ENCODE data around the gene DOCK1.

Gene DOCK1

GRCh38 chr10:127196282-127197153 is 291.3 kb downstream of the DOCK1 start, which contains the start of gene INSYN2A:
TSS of gene INSYN2A (minus strand) at chr10:127196591. CDS start at chr10:127176395, 20,196 bp downstream.
- in situ Hi-C loops (cut with MboI; ENCODE audit: low sequenced_read_pairs), result no loop called here

- in situ Hi-C loops (cut with MboI; ENCODE audit: low sequenced_read_pairs), result no loop called here
Measured at GRCh38 chr10:127197154-127197432, 291.9 kb downstream of the DOCK1 start.

- in situ Hi-C loops (cut with MboI; ENCODE audit: low sequenced_read_pairs), result no loop called here
Measured at GRCh38 chr10:127198307-127198706, 293.1 kb downstream of the DOCK1 start.

DNA sequence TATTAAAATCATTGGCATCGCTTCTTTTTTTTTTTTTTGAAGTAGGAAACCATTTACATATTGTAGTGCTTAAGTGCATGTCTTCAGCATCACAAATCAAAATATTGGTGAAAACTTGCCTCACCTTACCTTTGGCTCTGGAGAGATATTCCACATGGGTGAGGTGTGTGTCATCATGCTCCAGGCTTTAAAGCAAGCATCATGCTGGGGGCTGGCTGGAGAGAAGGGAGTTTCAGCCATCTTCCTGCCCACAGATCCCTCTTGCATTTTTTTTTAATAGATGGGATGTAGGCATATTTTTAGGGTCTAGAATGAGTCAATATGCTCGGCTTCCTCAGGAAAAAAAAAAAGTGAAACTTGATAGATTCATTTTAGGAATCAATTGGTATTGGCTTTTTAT is 293.5 kb downstream of the DOCK1 start:
- in situ Hi-C loops (cut with MboI; ENCODE audit: low sequenced_read_pairs), result no loop called here

GRCh38 chr10:127200646-127201045 is 295.4 kb downstream of the DOCK1 start:
- in situ Hi-C loops (cut with MboI; ENCODE audit: low sequenced_read_pairs), result no loop called here

- in situ Hi-C loops (cut with MboI; ENCODE audit: low sequenced_read_pairs), result no loop called here
Measured at GRCh38 chr10:127203067-127203466, 297.8 kb downstream of the DOCK1 start.

DNA sequence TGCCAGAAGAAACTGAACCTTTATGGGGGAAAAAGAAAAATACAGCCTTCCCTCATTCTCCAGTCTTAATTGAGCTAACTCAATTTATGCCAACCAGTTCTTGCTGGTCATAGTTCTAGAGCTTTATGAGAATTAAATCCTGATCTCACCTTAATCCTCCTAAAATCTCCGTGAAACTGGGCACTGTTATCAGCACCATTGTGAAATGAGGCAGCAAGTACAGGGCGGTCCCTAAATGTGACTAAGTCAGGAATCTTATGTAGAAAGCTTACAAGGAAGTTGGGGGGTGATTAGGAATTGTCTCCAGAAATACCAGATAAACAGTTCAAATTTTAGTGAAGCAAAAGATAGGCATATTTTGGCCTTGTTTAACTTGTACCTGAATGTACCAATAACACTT is 301.9 kb downstream of the DOCK1 start:
- in situ Hi-C loops (cut with MboI; ENCODE audit: low sequenced_read_pairs), result no loop called here

DNA sequence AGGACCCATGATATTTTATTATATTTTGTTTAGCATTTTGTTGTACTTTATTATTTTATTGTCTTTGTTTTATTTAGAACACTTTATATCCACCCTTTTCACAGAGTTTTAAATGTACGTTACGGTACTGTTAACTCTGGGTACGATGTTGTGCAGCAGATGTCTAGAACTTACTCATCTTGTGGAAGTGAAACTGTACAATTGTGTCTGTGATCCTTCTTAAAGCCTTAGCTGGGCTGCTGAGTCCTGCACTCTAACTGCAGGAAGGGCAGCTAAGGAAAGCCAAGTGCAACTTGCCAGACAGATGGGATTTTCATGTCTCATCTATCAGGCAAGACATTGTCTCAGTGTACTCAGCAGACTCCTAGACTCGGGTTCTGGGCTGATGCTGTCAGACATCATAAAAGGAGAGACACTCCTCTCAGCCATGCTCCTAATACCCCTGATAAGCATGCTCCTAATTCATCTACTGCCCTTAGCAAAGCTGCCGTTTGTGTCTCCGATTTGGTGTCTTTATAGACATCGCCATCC is 305.8 kb downstream of the DOCK1 start:
- in situ Hi-C loops (cut with MboI; ENCODE audit: low sequenced_read_pairs), result no loop called here

GRCh38 chr10:127215866-127216265 is 310.6 kb downstream of the DOCK1 start:
- in situ Hi-C loops (cut with MboI; ENCODE audit: low sequenced_read_pairs), result no loop called here

DNA sequence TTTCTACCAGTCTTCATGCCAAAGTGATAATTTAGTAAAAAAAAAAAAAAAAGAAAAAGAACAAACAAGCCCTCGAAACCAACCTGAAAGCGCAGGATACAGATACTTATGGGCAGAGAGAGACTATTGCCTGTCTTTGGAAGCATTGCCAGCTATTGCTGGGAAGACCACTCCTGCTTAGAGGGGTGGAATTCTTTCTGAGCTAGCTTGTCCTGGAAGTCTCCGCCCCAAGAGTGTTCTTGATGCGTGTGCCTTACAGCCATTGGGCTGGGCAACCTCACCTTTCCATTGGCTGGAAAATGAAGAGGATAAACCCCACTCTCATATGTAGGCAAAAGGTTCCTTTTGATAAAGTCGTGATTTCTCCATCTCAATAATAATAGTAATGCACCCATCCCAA is 311.0 kb downstream of the DOCK1 start:
- in situ Hi-C loops (cut with MboI; ENCODE audit: low sequenced_read_pairs), result no loop called here

- in situ Hi-C loops (cut with MboI; ENCODE audit: low sequenced_read_pairs), result no loop called here
Measured at GRCh38 chr10:127216786-127217185, 311.6 kb downstream of the DOCK1 start.

- in situ Hi-C loops (cut with MboI; ENCODE audit: low sequenced_read_pairs), result no loop called here
Measured at GRCh38 chr10:127218658-127219057, 313.4 kb downstream of the DOCK1 start.

DNA sequence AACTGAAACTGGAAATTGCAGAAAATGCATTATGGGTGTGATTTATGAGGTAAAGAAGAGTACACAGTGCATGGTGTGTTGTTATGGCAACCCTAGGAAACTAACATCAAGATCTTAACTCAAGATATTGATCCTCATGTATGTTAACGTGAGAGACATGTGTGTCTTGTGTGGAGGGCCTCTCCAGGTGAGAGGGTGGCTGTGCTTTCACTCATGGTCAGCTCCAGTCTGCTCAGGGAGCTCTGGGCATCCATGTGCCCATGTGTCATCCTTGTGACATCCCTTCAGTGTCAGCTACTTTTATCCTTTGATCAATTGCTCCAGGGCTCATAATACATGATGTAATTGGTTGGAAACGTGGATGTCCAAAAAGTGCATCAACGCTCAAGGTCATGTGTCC is 316.1 kb downstream of the DOCK1 start:
- in situ Hi-C loops (cut with MboI; ENCODE audit: low sequenced_read_pairs), result no loop called here

GRCh38 chr10:127227027-127227426 is 321.8 kb downstream of the DOCK1 start:
- in situ Hi-C loops (cut with MboI; ENCODE audit: low sequenced_read_pairs), result no loop called here

DNA sequence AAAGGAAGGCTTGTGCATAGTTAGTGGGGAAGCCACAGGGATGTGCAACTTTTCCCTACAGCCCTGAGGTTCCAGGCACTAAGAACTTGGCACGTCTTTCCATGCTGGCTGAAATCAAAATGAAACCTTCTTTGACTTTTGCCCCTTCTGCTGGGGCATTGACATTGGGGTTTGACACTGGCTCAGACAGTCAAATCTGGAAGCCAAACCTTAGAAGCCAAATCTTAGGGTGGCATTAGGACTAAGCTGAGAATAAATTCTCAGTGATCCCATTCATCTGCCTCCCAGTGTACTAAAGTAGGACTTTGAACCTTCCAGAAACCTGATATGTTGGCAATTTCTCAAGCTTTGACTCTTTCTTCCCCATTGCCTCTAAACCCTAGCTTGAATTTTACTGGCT is 322.4 kb downstream of the DOCK1 start:
- in situ Hi-C loops (cut with MboI; ENCODE audit: low sequenced_read_pairs), result no loop called here

DNA sequence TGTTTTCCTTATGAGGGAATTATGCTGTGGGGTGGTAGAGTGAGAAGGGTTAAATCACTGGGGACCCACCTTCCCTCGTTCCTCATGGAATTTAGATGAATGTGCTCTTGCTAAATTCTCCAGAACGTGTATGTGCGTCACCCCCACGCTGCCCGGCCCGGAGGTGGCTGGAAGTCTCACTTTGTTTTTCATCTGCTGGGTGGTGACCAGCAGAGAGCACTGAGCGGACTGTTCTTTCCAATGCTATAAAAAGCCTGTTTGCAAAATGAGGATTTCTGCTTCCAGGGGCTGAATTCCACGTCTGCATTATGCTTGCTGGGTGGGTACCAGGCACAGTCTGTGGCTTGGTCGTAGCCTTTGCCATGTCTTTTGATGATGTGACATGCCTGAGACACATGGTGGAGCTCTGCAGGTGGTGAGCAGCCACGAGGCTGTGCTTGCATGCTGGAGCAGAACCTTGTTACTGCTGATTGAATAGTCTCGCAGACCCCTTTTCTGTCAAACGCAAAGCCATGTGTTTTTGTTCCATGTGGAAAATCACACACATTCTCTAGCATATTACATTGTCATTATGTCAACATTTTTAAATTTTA is 323.1 kb downstream of the DOCK1 start:
- in situ Hi-C loops (cut with MboI; ENCODE audit: low sequenced_read_pairs), result no loop called here

- in situ Hi-C loops (cut with MboI; ENCODE audit: low sequenced_read_pairs), result no loop called here
Measured at GRCh38 chr10:127234306-127234800, 329.1 kb downstream of the DOCK1 start.

- in situ Hi-C loops (cut with MboI; ENCODE audit: low sequenced_read_pairs), result no loop called here
Measured at GRCh38 chr10:127236266-127236665, 331.0 kb downstream of the DOCK1 start.

DNA sequence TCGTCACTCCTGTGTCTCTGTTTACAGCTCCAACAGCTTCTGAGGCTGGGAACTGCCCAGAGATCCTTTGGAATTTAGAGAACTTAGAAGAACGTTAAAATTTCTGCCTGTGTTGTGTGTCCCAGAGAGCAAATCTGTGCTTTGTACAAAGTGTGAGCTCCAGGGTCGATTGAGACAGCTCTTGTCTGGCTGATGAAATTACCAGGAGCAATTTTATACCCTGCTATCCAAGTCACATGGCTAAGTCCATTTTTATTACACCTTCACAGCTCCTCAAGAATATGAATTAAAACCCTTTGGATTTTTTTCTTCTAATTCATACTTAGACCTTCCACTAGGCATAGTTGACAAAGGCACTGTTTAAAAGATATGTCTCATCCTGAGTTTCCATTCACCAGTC is 337.7 kb downstream of the DOCK1 start:
- in situ Hi-C loops (cut with MboI; ENCODE audit: low sequenced_read_pairs), result no loop called here

DNA sequence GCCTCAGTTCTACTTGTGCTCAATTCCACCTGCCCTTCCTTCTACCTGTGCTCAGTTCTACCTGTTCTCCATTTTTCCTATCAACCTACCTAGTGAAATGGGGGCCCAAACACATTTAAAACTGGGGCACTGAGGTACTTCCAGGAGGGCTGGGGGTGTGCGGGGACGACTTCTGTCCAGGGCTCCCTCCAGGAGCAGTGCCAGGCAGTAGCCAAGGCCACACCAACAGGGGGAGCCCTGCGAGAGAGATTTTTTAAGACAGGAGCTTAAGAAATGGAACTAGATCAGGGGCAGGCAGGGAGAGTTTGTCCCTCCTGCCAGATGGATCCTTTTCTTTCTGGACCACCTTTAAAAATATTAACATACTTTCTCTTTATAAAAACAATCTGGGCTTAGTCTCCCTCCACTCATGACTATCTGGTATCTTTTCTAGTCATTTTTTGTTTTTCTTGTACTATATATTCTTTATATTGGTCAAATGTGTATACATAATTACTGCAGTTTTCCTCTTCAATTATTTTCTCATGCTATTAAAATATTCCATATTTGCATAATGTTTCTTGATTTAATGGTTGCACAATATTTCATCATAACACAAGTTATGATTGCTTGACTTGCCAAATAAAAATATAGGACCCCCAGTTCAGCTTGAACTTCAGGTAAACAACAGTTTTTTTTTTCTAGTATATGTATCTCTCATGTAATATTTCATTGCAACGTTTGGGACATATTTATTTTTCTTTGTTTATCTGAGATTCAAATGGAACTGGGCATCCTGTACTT is 338.5 kb downstream of the DOCK1 start:
- in situ Hi-C loops (cut with MboI; ENCODE audit: low sequenced_read_pairs), result no loop called here

DNA sequence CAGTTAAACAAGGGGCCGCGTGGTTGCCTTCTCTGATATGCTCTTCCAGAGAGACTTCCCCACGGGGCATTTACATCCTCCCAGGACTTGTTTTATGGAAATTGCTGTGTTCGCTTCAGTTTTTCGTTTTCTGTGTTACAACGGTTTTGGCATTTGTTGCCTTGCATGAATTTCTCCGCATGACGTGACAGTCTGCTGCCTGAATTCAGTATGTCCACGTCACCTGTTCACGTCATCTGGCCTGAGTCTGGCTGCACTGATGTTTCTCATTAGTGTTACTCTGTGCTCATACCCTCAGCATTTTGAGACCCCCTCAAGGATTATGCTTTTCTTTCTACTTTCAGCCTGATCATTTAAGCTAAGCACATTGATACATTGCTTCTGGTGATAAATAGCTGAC is 340.2 kb downstream of the DOCK1 start:
- in situ Hi-C loops (cut with MboI; ENCODE audit: low sequenced_read_pairs), result no loop called here
